H1 (cell line): ENCODE measurements around the gene AAGAB.

Source experiments
- ATF3 ChIP-seq: IDR thresholded peaks from 2 replicates; pipeline ENCODE4 v1.6.1; 2011; ENCODE audit warnings: low read depth, mild to moderate bottlenecking, low read length; ENCODE audit not compliant: insufficient read depth
- CTCF ChIP-seq, 3 experiments: IDR thresholded peaks; 1 replicate in 2 of 3; 2 replicates in 1 of 3; pipeline versions ENCODE4 v1.5.1 to v1.6.1; 2011; ENCODE audit warnings: low read length in 3 of 3, mild to moderate bottlenecking in 3 of 3, inconsistent platforms in 2 of 3, low read depth in 1 of 3, moderate library complexity in 1 of 3; ENCODE audit not compliant: insufficient read depth in 1 of 3; ENCODE audit errors: control extremely low read depth in 1 of 3
- EZH2 ChIP-seq: fragments of 200-600 bp; sonication (generic); IDR thresholded peaks from 2 replicates; pipeline ENCODE4 v1.7.1; 2012; ENCODE audit warnings: low read depth, mild to moderate bottlenecking, moderate library complexity, low read length, inconsistent platforms; ENCODE audit not compliant: severe bottlenecking
- KDM1A ChIP-seq: fragments of 200-600, 300-600 bp; sonication (generic); IDR thresholded peaks from 2 replicates; pipeline ENCODE4 v1.7.1; 2016; ENCODE audit warnings: mild to moderate bottlenecking, low read length, borderline replicate concordance
- NRF1 ChIP-seq: IDR thresholded peaks from 2 replicates; pipeline ENCODE4 v1.6.1; 2011; ENCODE audit warnings: mild to moderate bottlenecking, low read depth, low read length, improper control_type of control experiment
- RBBP5 ChIP-seq: IDR thresholded peaks from 2 replicates; pipeline ENCODE4 v1.7.1; 2012; ENCODE audit warnings: low read depth, mild to moderate bottlenecking, inconsistent platforms, low read length, moderate library complexity, borderline replicate concordance
- RFX5 ChIP-seq: IDR thresholded peaks from 2 replicates; pipeline ENCODE4 v1.6.1; 2011; ENCODE audit warnings: low read depth, low read length, improper control_type of control experiment, borderline replicate concordance
- SP1 ChIP-seq: IDR thresholded peaks from 2 replicates; pipeline ENCODE4 v1.6.1; 2011; ENCODE audit warnings: low read depth, low read length
- TCF12 ChIP-seq: IDR thresholded peaks from 2 replicates; pipeline ENCODE4 v1.6.1; 2011; ENCODE audit warnings: low read depth, mild to moderate bottlenecking, low read length

GRCh38 chr15:67156834-67157233 is 97.6 kb downstream of the AAGAB start:
- no peak for TF ChIP-seq CTCF (IDR thresholded peaks at IDR 0.05; ENCODE audit: control extremely low read depth in 1 of 3, insufficient read depth in 1 of 3, low read depth in 1 of 3, low read length in 3 of 3)
- TF ChIP-seq RBBP5 = no peak
- no peak for TF ChIP-seq SP1
- no peak for TF ChIP-seq ATF3
- no peak for TF ChIP-seq TCF12
- TF ChIP-seq RFX5 = no peak
- TF ChIP-seq KDM1A = no peak
- TF ChIP-seq NRF1 = no peak
- no peak for TF ChIP-seq EZH2
